IMR-90 (cell line): ENCODE results near the gene ZNF705A.
"Not testable (repeated sequence)": the region's sequence is repeated elsewhere in the genome, so short reads cannot be mapped to it uniquely, and the experiment has no call there.

ENCODE experiments used
- CTCF ChIP-seq: conservative IDR thresholded peaks from 2 replicates; pipeline ENCODE4 v1.5.1; 2012; ENCODE audit warnings: mild to moderate bottlenecking, low read depth, low read length, improper control_type of control experiment
- ELK1 ChIP-seq: fragments of 150-350 bp; IDR thresholded peaks from 2 replicates; pipeline ENCODE4 v1.6.1; 2016; ENCODE audit warnings: low read depth, mild to moderate bottlenecking, low read length, moderate library complexity, borderline replicate concordance
- FOS ChIP-seq: fragments of 150-350 bp; IDR thresholded peaks from 2 replicates; pipeline ENCODE4 v1.6.1; 2016; ENCODE audit warnings: low read depth, low read length
- MAZ ChIP-seq: IDR thresholded peaks from 2 replicates; pipeline ENCODE4 v1.6.1; 2012; ENCODE audit warnings: low read depth, mild to moderate bottlenecking, low read length, improper control_type of control experiment, moderate library complexity, borderline replicate concordance
- RAD21 ChIP-seq: IDR thresholded peaks from 2 replicates; pipeline ENCODE4 v1.6.1; 2012; ENCODE audit warnings: low read length, improper control_type of control experiment
- TF ChIP-seq, protein P1 (sequence below): fragments of 150-350 bp; IDR thresholded peaks from 2 replicates; pipeline ENCODE4 v1.6.1; 2017; ENCODE audit warnings: mild to moderate bottlenecking, antibody characterized with exemption, low read length, low read depth

GRCh38 chr12:8188088-8188487, 31.3 kb downstream of the ZNF705A start:
- 0 out of 2 replicates have a peak, but pooled peaks have one; percentile 11 for TF ChIP-seq CTCF
- TF ChIP-seq RAD21, FOS, MAZ, ELK1: not testable (repeated sequence)
- TF ChIP-seq, protein P1, sequence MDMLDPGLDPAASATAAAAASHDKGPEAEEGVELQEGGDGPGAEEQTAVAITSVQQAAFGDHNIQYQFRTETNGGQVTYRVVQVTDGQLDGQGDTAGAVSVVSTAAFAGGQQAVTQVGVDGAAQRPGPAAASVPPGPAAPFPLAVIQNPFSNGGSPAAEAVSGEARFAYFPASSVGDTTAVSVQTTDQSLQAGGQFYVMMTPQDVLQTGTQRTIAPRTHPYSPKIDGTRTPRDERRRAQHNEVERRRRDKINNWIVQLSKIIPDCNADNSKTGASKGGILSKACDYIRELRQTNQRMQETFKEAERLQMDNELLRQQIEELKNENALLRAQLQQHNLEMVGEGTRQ = not testable (repeated sequence)
